ENCODE data around the gene LRMDA.

Gene LRMDA

DNA sequence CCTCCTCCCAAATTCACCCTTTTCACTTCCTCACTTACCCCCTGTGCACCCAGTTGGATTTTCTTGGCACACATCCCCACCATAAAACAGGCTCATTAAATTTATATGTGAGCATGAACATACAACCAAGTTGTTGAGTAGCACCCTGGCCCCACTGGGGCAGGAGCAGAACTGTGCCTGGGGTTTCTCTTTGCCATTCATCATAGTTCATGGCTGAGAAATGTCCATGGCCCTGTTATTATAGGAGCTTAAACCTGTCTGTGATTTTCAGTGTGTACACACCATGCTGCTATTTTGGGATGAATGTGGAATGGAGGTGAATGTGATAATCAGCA, 618.8 kb downstream of the LRMDA start:
- Histone ChIP-seq H3K27me3 (ENCODE audit: low read length) (no peaks in the 10 kb centered on the region), H3K27ac (ENCODE audit: low read depth, low read length) (no peak overlapping the region)

DNA sequence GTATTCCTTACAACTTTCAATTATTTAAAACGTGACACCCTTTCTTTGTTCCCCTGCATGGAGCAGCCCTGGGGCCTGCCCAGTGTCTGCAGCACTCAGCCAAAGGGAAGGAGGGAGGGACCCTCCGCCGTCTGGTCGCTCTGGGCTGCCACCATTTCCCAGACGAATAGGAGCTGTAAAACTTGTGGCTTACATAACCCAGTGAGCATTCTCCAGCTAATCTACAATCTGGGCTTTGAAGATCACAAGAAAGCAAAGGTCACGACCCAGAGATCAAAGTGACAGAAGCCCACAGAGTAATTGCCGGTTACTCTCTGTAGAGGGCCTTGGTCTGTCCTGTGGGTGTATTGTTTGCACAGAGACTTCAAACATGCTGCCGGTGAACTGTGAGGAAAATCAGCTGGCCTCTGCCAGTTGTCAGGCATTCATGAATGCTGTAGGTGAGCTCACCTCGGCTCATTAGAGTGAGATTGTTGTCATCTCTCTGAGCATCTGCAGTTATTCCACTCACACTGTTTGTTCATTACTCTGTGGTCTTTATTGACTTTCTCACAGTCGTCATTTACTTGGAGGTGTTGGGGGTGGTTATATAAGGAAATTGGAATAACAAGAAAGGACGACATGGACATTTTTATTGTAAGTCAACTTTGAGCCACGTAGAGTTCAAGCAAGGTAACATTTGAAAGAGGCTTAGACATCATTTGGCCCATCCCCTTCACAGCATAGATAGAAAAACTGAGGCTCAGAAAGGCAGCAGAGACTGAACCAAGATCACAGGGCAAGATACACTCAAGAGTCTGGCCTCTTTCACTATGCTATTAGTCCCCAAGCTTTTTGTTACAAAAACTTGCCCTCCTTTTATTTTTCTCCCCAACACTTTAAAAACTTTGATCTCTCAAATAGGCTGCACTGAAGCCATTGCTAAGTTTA, 619.8 kb downstream of the LRMDA start:
- Histone ChIP-seq H3K4me3 (ENCODE audit: insufficient read depth, low read length, poor library complexity, severe bottlenecking) (no peak overlapping the region), H3K79me2 (ENCODE audit: insufficient read depth, low read length) (no peaks in the 10 kb centered on the region), H3F3A (ENCODE audit: insufficient read depth) (no peaks in the 10 kb centered on the region), H3K27me3 (ENCODE audit: low read length) (no peaks in the 10 kb centered on the region), H3K9me3 (ENCODE audit: insufficient read depth, low read length) (peaks cover 10% of the 10 kb centered on the region; the same call in 1 of the 2 replicates), H3K4me2 (ENCODE audit: low read depth, low read length, poor library complexity, severe bottlenecking) (no peak overlapping the region), H3K36me3 (ENCODE audit: low read length) (no peaks in the 10 kb centered on the region), H4K20me1 (ENCODE audit: low read depth, low read length) (no peaks in the 10 kb centered on the region), H3K9ac (ENCODE audit: low read length) (no peak overlapping the region), H2AFZ (ENCODE audit: low read depth, low read length, severe bottlenecking) (no peak overlapping the region), H3K27ac (ENCODE audit: low read depth, low read length) (no peak overlapping the region), H3K9me2 (replicated peaks; ENCODE audit: insufficient read depth, low read length) (no peaks in the 10 kb centered on the region)
- TF ChIP-seq EZH2phosphoT487 (conservative IDR thresholded peaks at IDR 0.05; ENCODE audit: low read length): no peak
- TF ChIP-seq, protein P1, sequence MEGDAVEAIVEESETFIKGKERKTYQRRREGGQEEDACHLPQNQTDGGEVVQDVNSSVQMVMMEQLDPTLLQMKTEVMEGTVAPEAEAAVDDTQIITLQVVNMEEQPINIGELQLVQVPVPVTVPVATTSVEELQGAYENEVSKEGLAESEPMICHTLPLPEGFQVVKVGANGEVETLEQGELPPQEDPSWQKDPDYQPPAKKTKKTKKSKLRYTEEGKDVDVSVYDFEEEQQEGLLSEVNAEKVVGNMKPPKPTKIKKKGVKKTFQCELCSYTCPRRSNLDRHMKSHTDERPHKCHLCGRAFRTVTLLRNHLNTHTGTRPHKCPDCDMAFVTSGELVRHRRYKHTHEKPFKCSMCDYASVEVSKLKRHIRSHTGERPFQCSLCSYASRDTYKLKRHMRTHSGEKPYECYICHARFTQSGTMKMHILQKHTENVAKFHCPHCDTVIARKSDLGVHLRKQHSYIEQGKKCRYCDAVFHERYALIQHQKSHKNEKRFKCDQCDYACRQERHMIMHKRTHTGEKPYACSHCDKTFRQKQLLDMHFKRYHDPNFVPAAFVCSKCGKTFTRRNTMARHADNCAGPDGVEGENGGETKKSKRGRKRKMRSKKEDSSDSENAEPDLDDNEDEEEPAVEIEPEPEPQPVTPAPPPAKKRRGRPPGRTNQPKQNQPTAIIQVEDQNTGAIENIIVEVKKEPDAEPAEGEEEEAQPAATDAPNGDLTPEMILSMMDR (IDR thresholded peaks at IDR 0.05; ENCODE audit: insufficient read depth, low read length, poor library complexity, severe bottlenecking): no peak

More for the DNA sequence above, 618.8 kb downstream of the LRMDA start:
- Histone ChIP-seq H3K9ac (ENCODE audit: low read length) (no peak overlapping the region), H3K4me3 (ENCODE audit: insufficient read depth, low read length, poor library complexity, severe bottlenecking) (no peak overlapping the region), H3K9me2 (replicated peaks; ENCODE audit: insufficient read depth, low read length) (no peaks in the 10 kb centered on the region), H3F3A (ENCODE audit: insufficient read depth) (no peaks in the 10 kb centered on the region), H4K20me1 (ENCODE audit: low read depth, low read length) (no peaks in the 10 kb centered on the region), H3K9me3 (ENCODE audit: insufficient read depth, low read length) (peaks cover under 1% of the 10 kb centered on the region; the same call in 1 of the 2 replicates), H3K36me3 (ENCODE audit: low read length) (no peaks in the 10 kb centered on the region), H3K4me2 (ENCODE audit: low read depth, low read length, poor library complexity, severe bottlenecking) (no peak overlapping the region), H2AFZ (ENCODE audit: low read depth, low read length, severe bottlenecking) (no peak overlapping the region), H3K79me2 (ENCODE audit: insufficient read depth, low read length) (no peaks in the 10 kb centered on the region)
- TF ChIP-seq, protein P1 (IDR thresholded peaks at IDR 0.05; ENCODE audit: insufficient read depth, low read length, poor library complexity, severe bottlenecking): no peak
- no peak for TF ChIP-seq EZH2phosphoT487 (conservative IDR thresholded peaks at IDR 0.05; ENCODE audit: low read length)

DNA sequence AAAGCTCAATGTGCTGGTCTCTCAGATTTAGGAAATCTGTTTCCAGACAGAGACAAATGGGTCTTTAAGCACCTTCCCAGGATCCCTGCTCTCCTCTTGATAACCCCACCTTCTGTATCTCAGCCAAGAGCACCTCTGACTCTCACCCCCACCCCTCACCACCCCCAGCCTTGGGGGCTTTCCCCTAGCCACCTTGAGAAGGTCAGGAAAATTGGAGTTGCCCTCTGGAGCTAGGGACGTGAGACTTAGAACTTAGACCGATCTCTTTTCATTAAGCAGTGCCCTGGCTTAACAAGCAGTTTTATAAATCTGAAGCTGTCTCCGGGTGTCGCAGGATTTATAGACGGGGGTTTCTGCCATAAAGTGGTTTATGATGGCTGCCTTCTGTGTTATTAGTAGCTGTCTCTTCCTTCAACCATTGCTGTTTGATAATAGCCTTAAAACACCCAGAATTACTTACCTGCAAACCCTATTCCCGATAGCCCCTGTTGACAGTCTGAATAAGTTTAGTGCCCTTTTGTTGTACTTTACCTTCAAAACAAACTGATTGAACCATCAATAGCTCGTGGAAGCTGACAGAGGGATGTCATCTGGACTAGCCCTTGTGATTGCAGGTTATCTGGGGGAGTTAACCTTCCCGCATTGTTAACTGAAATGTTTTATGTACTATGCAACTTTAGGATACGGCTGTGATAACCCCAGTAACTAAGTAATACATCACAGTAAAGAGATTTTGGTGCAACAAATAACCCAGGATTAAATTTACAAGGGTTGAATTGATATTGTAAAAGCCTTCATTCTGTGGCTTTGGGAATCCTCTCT, 621.5 kb downstream of the LRMDA start:
- Histone ChIP-seq H3K27ac (ENCODE audit: low read depth, low read length) (no peak overlapping the region), H3K79me2 (ENCODE audit: insufficient read depth, low read length) (no peaks in the 10 kb centered on the region), H3K9me3 (ENCODE audit: insufficient read depth, low read length) (peaks cover 15% of the 10 kb centered on the region; the same call in 1 of the 2 replicates), H2AFZ (ENCODE audit: low read depth, low read length, severe bottlenecking) (no peak overlapping the region), H3F3A (ENCODE audit: insufficient read depth) (no peaks in the 10 kb centered on the region), H3K27me3 (ENCODE audit: low read length) (no peaks in the 10 kb centered on the region), H4K20me1 (ENCODE audit: low read depth, low read length) (no peaks in the 10 kb centered on the region), H3K9ac (ENCODE audit: low read length) (no peak overlapping the region), H3K4me2 (ENCODE audit: low read depth, low read length, poor library complexity, severe bottlenecking) (no peak overlapping the region), H3K36me3 (ENCODE audit: low read length) (no peaks in the 10 kb centered on the region), H3K9me2 (replicated peaks; ENCODE audit: insufficient read depth, low read length) (no peaks in the 10 kb centered on the region), H3K4me3 (ENCODE audit: insufficient read depth, low read length, poor library complexity, severe bottlenecking) (no peak overlapping the region)
- TF ChIP-seq, protein P1 (IDR thresholded peaks at IDR 0.05; ENCODE audit: insufficient read depth, low read length, poor library complexity, severe bottlenecking): no peak
- TF ChIP-seq EZH2phosphoT487 (conservative IDR thresholded peaks at IDR 0.05; ENCODE audit: low read length): no peak

Data from SU-DHL-6 (cell line).